Measurements from ENCODE around the gene CAMSAP3.

DNA sequence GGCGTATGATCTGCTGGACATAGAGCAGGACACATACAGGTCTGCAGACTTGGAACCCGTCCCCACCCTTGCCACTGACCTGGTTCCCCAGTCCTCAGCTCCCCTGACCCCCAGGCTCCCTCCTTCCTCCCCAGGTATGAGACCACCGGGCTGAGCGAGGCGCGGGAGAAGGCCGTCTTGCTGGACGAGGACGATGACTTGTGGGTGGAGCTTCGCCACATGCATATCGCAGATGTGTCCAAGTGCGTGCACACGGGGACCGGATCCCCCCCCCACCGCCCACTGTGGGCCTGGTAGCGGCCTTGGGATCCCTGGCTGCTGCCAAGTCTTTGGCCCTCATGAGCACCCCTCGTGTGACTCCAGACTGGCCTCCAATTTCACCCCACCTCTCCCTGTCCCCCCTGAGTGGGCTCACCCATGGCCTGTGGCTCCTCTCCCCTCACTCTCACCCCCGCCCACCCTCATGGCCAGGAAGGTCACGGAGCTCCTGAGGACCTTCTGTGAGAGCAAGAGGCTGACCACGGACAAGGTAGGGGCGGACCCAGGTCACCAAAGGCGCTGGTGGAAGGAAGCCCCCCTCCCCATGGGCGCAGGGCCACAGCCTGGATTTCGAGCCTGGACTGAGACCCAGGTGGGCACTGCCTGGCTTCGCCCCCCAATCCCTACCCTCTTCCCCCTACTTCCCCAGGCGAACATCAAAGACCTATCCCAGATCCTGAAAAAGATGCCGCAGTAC lies 46.8 kb downstream of the CAMSAP3 start:
- TF ChIP-seq CTCF (IDR thresholded peaks at IDR 0.05) (no peak), PBX3 (IDR thresholded peaks at IDR 0.05) (no peak), RXRA (IDR thresholded peaks at IDR 0.05; ENCODE audit: borderline replicate concordance, low read depth) (no peak), POLR2AphosphoS5 (IDR thresholded peaks at IDR 0.05; ENCODE audit: low read depth, low read length) (no peak), GABPA (IDR thresholded peaks at IDR 0.05; ENCODE audit: low read depth) (no peak), USF2 (IDR thresholded peaks at IDR 0.05; ENCODE audit: borderline replicate concordance, low read depth, low read length) (no peak)
- TF ChIP-seq, protein P1, sequence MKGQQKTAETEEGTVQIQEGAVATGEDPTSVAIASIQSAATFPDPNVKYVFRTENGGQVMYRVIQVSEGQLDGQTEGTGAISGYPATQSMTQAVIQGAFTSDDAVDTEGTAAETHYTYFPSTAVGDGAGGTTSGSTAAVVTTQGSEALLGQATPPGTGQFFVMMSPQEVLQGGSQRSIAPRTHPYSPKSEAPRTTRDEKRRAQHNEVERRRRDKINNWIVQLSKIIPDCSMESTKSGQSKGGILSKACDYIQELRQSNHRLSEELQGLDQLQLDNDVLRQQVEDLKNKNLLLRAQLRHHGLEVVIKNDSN (IDR thresholded peaks at IDR 0.05; ENCODE audit: borderline replicate concordance, low read depth): no peak

Data from SK-N-SH (cell line).